HG03103 (cell line): ENCODE results near the gene CASP2.

Experiments
- ATAC-seq: cut with Tn5 transposase; IDR thresholded peaks from one replicate; pipeline ENCODE4 v1.9.1; 2021; ENCODE audit warnings: low read depth; ENCODE audit not compliant: unreplicated experiment

Gene CASP2

GRCh38 chr7:143325240-143325639, 37.1 kb downstream of the CASP2 start:
- no peak for ATAC-seq

GRCh38 chr7:143327903-143328302, 39.8 kb downstream of the CASP2 start:
- ATAC-seq, result peak; percentile 60

GRCh38 chr7:143329471-143330170, 41.5 kb downstream of the CASP2 start:
- ATAC-seq, result no peak

GRCh38 chr7:143331179-143331801, 43.1 kb downstream of the CASP2 start:
- no peak for ATAC-seq

- ATAC-seq, result no peak
Measured at GRCh38 chr7:143334244-143334643, 46.1 kb downstream of the CASP2 start.

GRCh38 chr7:143337216-143337615, 49.1 kb downstream of the CASP2 start:
- no peak for ATAC-seq

GRCh38 chr7:143341842-143342241, 53.7 kb downstream of the CASP2 start:
- no peak for ATAC-seq

GRCh38 chr7:143343596-143343995, 55.4 kb downstream of the CASP2 start:
- ATAC-seq, result no peak

GRCh38 chr7:143345428-143345900, 57.3 kb downstream of the CASP2 start:
- peak; percentile 85 for ATAC-seq

GRCh38 chr7:143346018-143346417, 57.9 kb downstream of the CASP2 start:
- ATAC-seq, result no peak

- no peak for ATAC-seq
Measured at GRCh38 chr7:143347950-143348349, 59.8 kb downstream of the CASP2 start.

- ATAC-seq, result no peak
Measured at GRCh38 chr7:143351060-143351459, 62.9 kb downstream of the CASP2 start.

GRCh38 chr7:143351574-143351973, 63.4 kb downstream of the CASP2 start:
- ATAC-seq, result no peak

- ATAC-seq, result no peak
Measured at GRCh38 chr7:143352531-143353002, 64.4 kb downstream of the CASP2 start.

- ATAC-seq, result no peak
Measured at GRCh38 chr7:143354376-143354775, 66.2 kb downstream of the CASP2 start.

- ATAC-seq, result no peak
Measured at GRCh38 chr7:143354965-143355364, 66.8 kb downstream of the CASP2 start.

GRCh38 chr7:143355450-143356385, 67.6 kb downstream of the CASP2 start:
- no peak for ATAC-seq

GRCh38 chr7:143356414-143357050, 68.4 kb downstream of the CASP2 start:
- no peak for ATAC-seq
